MCF 10A (cell line): ENCODE data around the gene ALKBH3. TPM values are rescaled to one million over a fixed set of nuclear protein-coding genes. Genes with fewer than 3 reads are reported as not detected.

Source experiments
- BruUV-seq: library from RNA; stranded (reverse); fragments of 400-500 nt; replicated peaks from 2 replicates; lab custom pipeline; 2021; lab: Mats Ljungman, UMichigan
- CTCF ChIA-PET: fragments of 300-600 bp; sonication (Branson Sonifier 250); formaldehyde crosslinking; extraction: SDS; loops from one replicate; lab custom pipeline; 2021; ENCODE audit warnings: antibody characterized with exemption, inconsistent platforms; lab: Yijun Ruan, JAX
- POLR2A ChIA-PET: fragments of 300-600, 350-650 bp; sonication (Branson Sonifier 250); formaldehyde crosslinking; extraction: SDS; loops from one replicate; lab custom pipeline; 2020; ENCODE audit warnings: antibody characterized with exemption, inconsistent platforms; lab: Yijun Ruan, JAX
- DNase-seq: peaks from one replicate; pipeline ENCODE4 v3.0.0-alpha.2; 2018; ENCODE audit not compliant: unreplicated experiment
- H3K27ac Mint-ChIP-seq: one replicate; pipeline ENCODE4 v1.8.0; 2022; ENCODE audit warnings: mild to moderate bottlenecking, low read depth, mixed read lengths; ENCODE audit not compliant: unreplicated experiment
- H3K27me3 Mint-ChIP-seq: one replicate; pipeline ENCODE4 v1.8.0; 2022; ENCODE audit warnings: mixed read lengths; ENCODE audit not compliant: insufficient read depth, unreplicated experiment
- H3K36me3 Mint-ChIP-seq: one replicate; pipeline ENCODE4 v1.8.0; 2022; ENCODE audit warnings: mild to moderate bottlenecking, moderate library complexity, mixed read lengths; ENCODE audit not compliant: insufficient read depth, unreplicated experiment
- H3K4me1 Mint-ChIP-seq: one replicate; pipeline ENCODE4 v1.8.0; 2022; ENCODE audit warnings: mixed read lengths; ENCODE audit not compliant: insufficient read depth, unreplicated experiment
- H3K4me3 Mint-ChIP-seq: one replicate; pipeline ENCODE4 v1.8.0; 2022; ENCODE audit warnings: mild to moderate bottlenecking, moderate library complexity, mixed read lengths; ENCODE audit not compliant: unreplicated experiment
- H3K9me3 Mint-ChIP-seq: one replicate; pipeline ENCODE4 v1.8.0; 2022; ENCODE audit warnings: mixed read lengths; ENCODE audit not compliant: unreplicated experiment
- intact Hi-C: fragments of 100-400 bp; cut with micrococcal nuclease; formaldehyde crosslinking; loops from 2 replicates; pipeline ENCODE4 v1.14.1; 2022
- total RNA-seq: library from RNA; stranded (reverse); gene quantifications from 2 replicates; pipeline ENCODE4 v1.2.3, GENCODE V29; 2022
- TF ChIP-seq, protein P1 (sequence below): fragments of 200-600 bp; IDR thresholded peaks from one replicate; pipeline ENCODE4 v1.8.0; 2022; ENCODE audit warnings: antibody characterized with exemption, mild to moderate bottlenecking; ENCODE audit not compliant: unreplicated experiment

ALKBH3 gene
- total RNA-seq, 1 experiment from 2014 or later = 76.2 TPM

DNA sequence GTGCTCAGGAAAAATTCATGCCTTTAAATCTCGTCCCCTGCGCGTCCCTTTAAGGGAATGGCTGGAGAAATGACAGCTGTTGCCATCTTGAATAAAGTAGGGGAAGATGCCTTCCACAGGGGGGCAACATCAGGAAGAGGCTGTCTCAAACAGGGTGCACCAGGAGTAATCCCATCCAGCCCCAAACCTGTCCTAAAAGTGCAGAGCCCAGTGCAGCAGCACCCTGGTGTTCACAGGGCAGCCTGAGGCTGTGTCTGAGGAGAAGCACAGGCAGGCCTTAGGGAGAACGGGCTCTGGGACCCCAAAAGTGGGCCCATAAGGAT, 51.0 kb downstream of the ALKBH3 start:
- BruUV-seq = no TSS peak
- ChIA-PET POLR2A (interaction anchor here (0.6 kb wide), 1 partner anchor 114 kb away, joined by 3 read pairs; no protein-coding TSS in a partner anchor), CTCF (interaction anchor here (0.7 to 1.6 kb wide), 2 partner anchors 14 to 42 kb away, joined by 3 to 8 read pairs; no protein-coding TSS in a partner anchor)
- intact Hi-C loops = no loop called here
- DNase-seq = no peak
- Mint-ChIP-seq H3K9me3 (no peaks in the 10 kb centered on the region), H3K27ac (no peak overlapping the region), H3K4me3 (no peak overlapping the region), H3K27me3 (no peaks in the 10 kb centered on the region), H3K36me3 (no peaks in the 10 kb centered on the region), H3K4me1 (peaks cover 8% of the 10 kb centered on the region)
- TF ChIP-seq, protein P1, sequence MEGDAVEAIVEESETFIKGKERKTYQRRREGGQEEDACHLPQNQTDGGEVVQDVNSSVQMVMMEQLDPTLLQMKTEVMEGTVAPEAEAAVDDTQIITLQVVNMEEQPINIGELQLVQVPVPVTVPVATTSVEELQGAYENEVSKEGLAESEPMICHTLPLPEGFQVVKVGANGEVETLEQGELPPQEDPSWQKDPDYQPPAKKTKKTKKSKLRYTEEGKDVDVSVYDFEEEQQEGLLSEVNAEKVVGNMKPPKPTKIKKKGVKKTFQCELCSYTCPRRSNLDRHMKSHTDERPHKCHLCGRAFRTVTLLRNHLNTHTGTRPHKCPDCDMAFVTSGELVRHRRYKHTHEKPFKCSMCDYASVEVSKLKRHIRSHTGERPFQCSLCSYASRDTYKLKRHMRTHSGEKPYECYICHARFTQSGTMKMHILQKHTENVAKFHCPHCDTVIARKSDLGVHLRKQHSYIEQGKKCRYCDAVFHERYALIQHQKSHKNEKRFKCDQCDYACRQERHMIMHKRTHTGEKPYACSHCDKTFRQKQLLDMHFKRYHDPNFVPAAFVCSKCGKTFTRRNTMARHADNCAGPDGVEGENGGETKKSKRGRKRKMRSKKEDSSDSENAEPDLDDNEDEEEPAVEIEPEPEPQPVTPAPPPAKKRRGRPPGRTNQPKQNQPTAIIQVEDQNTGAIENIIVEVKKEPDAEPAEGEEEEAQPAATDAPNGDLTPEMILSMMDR = no peak

- no TSS peak for BruUV-seq
- intact Hi-C loops = no loop called here
- Mint-ChIP-seq H3K36me3 (no peaks in the 10 kb centered on the region), H3K27ac (no peak overlapping the region), H3K4me1 (peaks cover 22% of the 10 kb centered on the region), H3K9me3 (no peaks in the 10 kb centered on the region), H3K4me3 (no peak overlapping the region), H3K27me3 (no peaks in the 10 kb centered on the region)
- TF ChIP-seq, protein P1 = no peak
- ChIA-PET CTCF (no interaction called here), POLR2A (interaction anchor here (0.6 to 1.5 kb wide), 3 partner anchors 8 to 926 kb away, joined by 3 read pairs; no protein-coding TSS in a partner anchor)
- DNase-seq = no peak
Measured at GRCh38 chr11:43933226-43933607, 52.6 kb downstream of the ALKBH3 start.

GRCh38 chr11:43933608-43934551, 53.2 kb downstream of the ALKBH3 start:
- no peak for DNase-seq
- no TSS peak for BruUV-seq
- H3K27me3 Mint-ChIP-seq = no peaks in the 10 kb centered on the region
- no peak overlapping the region for H3K27ac Mint-ChIP-seq
- CTCF ChIA-PET = interaction anchor here (1.0 kb wide), 1 partner anchor 11 kb away, joined by 3 read pairs; no protein-coding TSS in a partner anchor
- H3K4me1 Mint-ChIP-seq = peaks cover 22% of the 10 kb centered on the region
- TF ChIP-seq, protein P1 = no peak
- no peaks in the 10 kb centered on the region for H3K9me3 Mint-ChIP-seq
- POLR2A ChIA-PET = interaction anchor here (0.6 to 1.5 kb wide), 3 partner anchors 9 to 926 kb away, joined by 3 read pairs; no protein-coding TSS in a partner anchor
- H3K4me3 Mint-ChIP-seq = no peak overlapping the region
- intact Hi-C loops = no loop called here
- H3K36me3 Mint-ChIP-seq = no peaks in the 10 kb centered on the region

GRCh38 chr11:43934601-43935423, 54.2 kb downstream of the ALKBH3 start:
- Mint-ChIP-seq H3K27me3 (no peaks in the 10 kb centered on the region), H3K4me1 (peaks cover 22% of the 10 kb centered on the region), H3K9me3 (no peaks in the 10 kb centered on the region), H3K27ac (no peak overlapping the region), H3K4me3 (no peak overlapping the region), H3K36me3 (no peaks in the 10 kb centered on the region)
- ChIA-PET CTCF (interaction anchor here (0.6 to 1.0 kb wide), 2 partner anchors 10 to 97 kb away, joined by 3 read pairs; no protein-coding TSS in a partner anchor), POLR2A (no interaction called here)
- TF ChIP-seq, protein P1 = no peak
- no TSS peak for BruUV-seq
- intact Hi-C loops = no loop called here
- no peak for DNase-seq
